NB4 (cell line): ENCODE results near the gene MRPL21.

Experiments
- DNase-seq: peaks from one replicate; pipeline ENCODE4 v3.0.0; 2010; ENCODE audit warnings: low read depth
- H3K4me3 ChIP-seq: one replicate; pipeline ENCODE4 v1.5.1; 2011; ENCODE audit warnings: mild to moderate bottlenecking, low read depth, low read length, moderate library complexity
- CTCF ChIP-seq: IDR thresholded peaks from one replicate; pipeline ENCODE4 v1.5.1; 2012; ENCODE audit warnings: low read depth, low read length
- MYC ChIP-seq: IDR thresholded peaks from 2 replicates; pipeline ENCODE4 v1.6.1; 2011; ENCODE audit warnings: low read depth, low read length
- POLR2A ChIP-seq: IDR thresholded peaks from 2 replicates; pipeline ENCODE4 v1.6.1; 2011; ENCODE audit warnings: mild to moderate bottlenecking; ENCODE audit not compliant: insufficient read length; ENCODE audit errors: extremely low read depth
- TF ChIP-seq, protein P1 (sequence below): IDR thresholded peaks from 2 replicates; pipeline ENCODE4 v1.6.1; 2011; ENCODE audit warnings: low read depth, low read length

The MRPL21 gene

DNA sequence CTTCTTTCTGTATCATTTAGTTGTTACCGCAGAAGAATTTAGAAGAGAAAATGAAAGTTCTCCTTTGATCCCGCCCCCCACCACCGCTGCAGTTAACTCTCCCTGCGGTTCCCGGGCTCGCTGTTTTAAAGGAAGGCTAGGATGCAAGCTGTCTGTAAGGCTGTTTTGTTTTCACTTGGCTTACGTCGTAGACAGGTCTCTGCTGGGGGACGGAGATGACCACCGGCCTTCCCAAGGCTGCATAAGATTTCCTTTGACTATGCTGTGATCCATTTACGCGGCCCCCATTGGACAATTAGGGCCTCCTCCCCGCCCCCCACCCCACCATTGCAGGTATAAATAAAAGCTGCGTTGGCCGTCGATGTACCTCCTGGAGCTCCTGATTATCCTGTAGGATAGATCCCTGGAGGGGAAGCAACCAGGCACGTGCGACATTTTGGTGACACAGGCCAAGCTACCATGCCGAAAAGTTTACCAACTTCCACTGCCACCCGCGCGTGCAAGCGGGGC is 60.5 kb downstream of the MRPL21 start:
- TF ChIP-seq, protein P1, sequence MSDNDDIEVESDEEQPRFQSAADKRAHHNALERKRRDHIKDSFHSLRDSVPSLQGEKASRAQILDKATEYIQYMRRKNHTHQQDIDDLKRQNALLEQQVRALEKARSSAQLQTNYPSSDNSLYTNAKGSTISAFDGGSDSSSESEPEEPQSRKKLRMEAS, result no peak
- no peak for TF ChIP-seq CTCF
- no peak for TF ChIP-seq MYC
- TF ChIP-seq POLR2A, result no peak
- DNase-seq, result peak; percentile 82
- peak overlapping the region; percentile 59 for H3K4me3 ChIP-seq

DNA sequence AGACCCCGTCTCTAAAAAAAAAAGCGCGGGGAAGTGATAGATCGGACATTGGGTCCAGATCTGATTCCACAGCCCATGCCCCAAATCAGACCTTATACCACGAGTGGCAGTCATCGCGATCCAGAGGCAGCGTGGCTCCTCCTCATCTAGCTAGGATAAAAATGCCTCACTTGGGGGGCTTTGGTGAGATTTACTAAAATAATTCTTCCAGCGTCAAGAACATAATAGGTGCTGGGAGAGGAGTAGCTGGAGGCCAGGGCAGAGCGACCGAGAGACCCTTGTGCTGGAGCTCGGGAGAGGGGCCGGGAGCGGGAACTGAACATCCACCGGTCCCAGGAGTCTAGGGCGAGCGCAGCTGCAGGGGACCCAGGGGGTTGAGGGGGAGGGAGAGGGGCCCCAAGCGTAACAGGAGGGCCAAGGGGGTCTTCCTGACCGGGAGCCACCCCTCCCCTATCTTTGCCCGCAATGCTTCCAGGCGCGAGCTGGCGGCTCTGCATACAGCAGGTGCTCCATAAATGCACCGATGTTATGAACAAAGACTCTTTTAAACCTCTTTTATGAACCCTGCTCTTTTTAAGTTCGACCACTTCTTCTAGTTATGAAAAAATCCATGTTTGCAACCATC is 61.1 kb downstream of the MRPL21 start:
- TF ChIP-seq POLR2A (no peak), CTCF (no peak), MYC (no peak)
- TF ChIP-seq, protein P1, result no peak
- peak overlapping the region; percentile 62 for H3K4me3 ChIP-seq
- no peak for DNase-seq

DNA sequence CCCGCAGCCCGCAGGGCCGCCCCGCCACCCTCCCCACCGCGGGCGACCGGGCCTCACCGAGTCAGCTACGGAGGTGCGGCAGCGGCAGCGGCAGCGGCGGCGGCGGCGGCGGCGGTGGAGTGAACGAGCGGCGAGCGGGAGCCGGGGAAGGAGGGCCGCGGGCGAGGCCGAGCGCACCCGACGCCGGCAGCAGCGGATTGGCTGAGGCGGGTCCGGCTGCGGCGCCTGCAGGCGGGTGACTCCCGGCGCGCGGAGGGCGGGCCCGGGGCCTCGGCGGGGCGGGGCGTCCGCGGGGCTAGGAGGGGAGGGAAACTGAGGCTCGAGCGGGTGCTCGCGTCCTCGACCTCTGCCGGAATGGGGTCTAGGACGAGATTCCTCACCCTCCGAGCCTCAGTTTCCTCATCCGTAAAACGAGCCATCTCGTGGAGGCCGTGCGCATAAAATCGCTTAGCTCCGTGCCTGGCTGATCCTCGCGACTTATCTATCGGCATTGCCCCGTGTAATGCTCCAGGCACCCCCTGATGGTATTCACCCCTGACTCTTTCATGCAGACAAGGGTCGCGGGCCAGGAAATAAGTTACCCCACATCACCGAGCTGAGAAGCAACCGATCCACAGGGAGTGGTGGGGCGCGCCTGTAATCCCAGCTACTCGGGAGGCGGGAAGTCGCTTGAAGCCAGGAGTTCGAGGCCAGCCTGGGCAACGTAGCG is 61.8 kb downstream of the MRPL21 start, which contains the start of gene CPT1A:
Gene CPT1A, minus strand, starts transcription at position 199 of the 709 bp plus-strand sequence. CDS start 26,442 bp downstream, outside the sequence.
- peak; percentile 34 for TF ChIP-seq POLR2A
- TF ChIP-seq, protein P1, result no peak; the same call in 1 of the 2 replicates
- TF ChIP-seq CTCF, result no peak
- TF ChIP-seq MYC, result no peak; the same call in 1 of the 2 replicates

More for the DNA sequence above, 61.8 kb downstream of the MRPL21 start, which contains the start of gene CPT1A:
- peak within 1 kb of the TSS; percentile 94 for H3K4me3 ChIP-seq
- peak; percentile 88 for DNase-seq
